Measurements from ENCODE around the gene TAMM41.
"Not testable (repeated sequence)": the region's sequence is repeated elsewhere in the genome, so short reads cannot be mapped to it uniquely, and the experiment has no call there.

The TAMM41 gene

DNA sequence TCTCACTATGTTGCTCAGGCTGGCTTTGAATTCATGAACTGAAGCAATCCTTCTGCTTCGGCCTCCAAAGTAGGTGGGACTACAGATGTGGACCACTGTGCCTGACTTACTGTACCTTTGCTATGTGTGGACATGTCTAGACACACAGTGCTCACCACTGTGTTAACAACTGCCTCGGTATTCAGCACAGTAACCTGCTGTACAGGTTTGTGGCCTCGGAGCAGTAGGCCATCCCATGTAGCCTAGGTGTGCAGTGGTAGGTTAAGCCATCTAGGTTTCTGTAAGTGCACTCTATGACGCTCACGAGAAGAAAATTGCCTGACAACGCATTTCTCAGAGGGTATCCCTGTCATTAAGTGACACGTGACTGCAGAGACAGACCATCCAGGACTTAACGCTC is 70.3 kb downstream of the TAMM41 start:
- H3K4me3 ChIP-seq (ENCODE audit: low read depth, low read length): no peak overlapping the region
- TF ChIP-seq, protein P1, sequence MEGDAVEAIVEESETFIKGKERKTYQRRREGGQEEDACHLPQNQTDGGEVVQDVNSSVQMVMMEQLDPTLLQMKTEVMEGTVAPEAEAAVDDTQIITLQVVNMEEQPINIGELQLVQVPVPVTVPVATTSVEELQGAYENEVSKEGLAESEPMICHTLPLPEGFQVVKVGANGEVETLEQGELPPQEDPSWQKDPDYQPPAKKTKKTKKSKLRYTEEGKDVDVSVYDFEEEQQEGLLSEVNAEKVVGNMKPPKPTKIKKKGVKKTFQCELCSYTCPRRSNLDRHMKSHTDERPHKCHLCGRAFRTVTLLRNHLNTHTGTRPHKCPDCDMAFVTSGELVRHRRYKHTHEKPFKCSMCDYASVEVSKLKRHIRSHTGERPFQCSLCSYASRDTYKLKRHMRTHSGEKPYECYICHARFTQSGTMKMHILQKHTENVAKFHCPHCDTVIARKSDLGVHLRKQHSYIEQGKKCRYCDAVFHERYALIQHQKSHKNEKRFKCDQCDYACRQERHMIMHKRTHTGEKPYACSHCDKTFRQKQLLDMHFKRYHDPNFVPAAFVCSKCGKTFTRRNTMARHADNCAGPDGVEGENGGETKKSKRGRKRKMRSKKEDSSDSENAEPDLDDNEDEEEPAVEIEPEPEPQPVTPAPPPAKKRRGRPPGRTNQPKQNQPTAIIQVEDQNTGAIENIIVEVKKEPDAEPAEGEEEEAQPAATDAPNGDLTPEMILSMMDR (IDR thresholded peaks at IDR 0.05; ENCODE audit: insufficient read depth, low read depth, low read length, missing control alignments): no peak
- DNase-seq (ENCODE audit: low read depth): no peak

DNA sequence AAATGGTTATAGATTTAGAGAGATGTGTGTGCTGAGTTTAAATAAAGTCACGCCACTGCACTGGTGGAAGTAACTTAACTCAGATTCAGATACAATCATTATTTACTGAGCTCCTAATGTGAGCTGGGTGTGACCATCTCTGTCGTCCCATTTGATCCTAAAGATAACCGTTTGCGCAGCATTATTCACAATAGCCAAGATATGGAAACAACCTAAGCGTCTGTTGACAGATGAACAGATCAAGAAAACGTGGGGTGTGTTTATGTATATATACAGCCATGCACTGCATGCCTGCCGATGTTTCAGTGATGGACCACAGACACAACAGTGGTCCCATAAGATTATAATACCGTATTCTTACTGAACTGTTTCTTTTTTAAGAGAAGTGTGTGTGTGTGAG is 71.2 kb downstream of the TAMM41 start:
- TF ChIP-seq, protein P1 (IDR thresholded peaks at IDR 0.05; ENCODE audit: insufficient read depth, low read depth, low read length, missing control alignments): no peak
- DNase-seq (ENCODE audit: low read depth): no peak
- no peak overlapping the region for H3K4me3 ChIP-seq (ENCODE audit: low read depth, low read length)

DNA sequence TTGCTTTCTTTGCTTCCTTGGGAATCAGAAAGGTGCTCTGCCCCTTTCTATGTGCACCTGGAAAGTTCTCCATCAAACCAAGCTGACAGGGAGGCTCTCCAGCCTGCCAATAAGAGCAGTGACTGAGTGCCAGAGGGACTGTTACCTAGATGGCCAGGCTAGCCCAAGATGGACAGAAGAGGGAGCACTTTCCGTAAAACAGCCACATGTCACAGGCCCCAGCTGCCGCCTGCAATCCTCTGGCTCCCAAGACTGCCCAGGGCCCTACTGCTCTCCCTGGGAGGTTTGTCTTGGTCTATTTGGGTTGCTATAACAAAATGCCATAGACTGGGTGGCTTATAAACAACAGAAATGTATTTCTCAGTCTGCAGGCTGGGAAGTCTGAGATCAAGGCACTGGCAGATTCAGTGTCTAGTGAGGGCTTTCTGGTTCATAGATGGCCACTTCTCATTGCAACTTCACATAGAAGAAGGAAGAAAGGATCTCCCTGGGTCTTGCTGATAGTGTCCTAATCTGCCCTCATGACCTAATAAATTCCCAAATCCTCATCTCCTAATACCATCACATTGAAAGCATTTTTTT is 72.3 kb downstream of the TAMM41 start:
- TF ChIP-seq, protein P1 (IDR thresholded peaks at IDR 0.05; ENCODE audit: insufficient read depth, low read depth, low read length, missing control alignments): no peak
- no peak for DNase-seq (ENCODE audit: low read depth)
- no peak overlapping the region for H3K4me3 ChIP-seq (ENCODE audit: low read depth, low read length)

DNA sequence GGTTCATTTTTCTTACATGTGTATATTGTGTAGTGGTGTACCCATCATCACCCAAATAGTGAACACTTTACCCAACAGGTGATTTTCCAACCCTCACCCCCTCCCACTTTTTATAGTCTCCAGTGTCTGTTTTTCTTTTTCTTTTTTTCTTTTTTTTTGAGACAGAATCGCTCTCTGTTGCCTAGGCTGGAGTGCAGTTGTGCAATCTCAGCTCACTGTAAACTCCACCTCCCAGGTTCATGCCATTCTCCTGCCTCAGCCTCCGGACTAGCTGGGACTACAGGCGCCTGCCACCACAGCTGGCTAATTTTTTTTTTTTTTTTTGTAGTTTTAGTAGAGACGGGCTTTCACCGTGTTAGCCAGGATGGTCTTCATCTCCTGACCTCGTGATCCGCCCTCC is 74.8 kb downstream of the TAMM41 start:
- not testable (repeated sequence) for H3K4me3 ChIP-seq (ENCODE audit: low read depth, low read length); DNase-seq (ENCODE audit: low read depth)

DNA sequence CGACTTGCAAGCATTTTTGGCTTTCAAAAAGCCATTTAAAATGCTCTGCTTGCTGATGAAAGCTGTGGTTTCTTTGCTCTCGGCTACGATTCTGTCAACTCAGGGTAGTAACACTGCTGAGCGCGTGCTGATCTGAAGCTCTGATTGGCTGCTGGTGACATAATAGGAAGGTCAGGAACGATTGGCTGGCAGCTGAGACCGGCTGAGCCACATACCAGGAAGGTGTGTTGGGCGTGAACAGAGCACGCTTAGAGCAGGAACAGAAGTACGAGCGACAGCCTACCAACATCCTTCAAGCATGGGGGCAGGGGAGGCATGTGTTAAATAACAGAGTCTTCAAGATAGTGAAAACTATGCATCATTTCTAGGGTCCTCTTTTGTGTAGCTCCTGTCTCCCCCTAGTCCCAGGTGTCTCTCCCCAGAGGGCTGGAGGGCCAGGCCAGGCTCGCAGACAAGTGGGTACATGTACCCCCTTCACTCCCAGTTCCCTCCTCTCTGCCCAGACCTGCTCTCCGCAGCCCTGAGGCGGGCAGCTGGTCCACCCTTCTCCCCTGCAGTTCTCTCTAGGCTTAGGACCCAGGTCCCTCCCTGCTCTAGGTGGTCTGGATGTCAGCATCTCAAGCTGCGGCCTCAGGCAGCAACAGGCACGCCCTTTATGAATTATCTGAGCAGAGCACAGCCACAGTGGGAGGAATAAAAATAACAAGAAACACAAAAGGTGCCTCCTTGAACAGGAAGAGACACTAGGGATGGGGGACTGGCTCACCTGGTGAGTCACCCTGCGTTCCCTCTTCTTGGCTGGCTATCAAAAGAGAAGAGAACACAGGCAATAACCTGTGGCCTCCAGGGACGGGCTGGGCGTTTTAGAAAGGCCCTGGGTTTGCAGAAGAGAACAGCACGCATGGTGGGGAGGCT is 76.0 kb downstream of the TAMM41 start:
- no peak overlapping the region for H3K4me3 ChIP-seq (ENCODE audit: low read depth, low read length)
- DNase-seq (ENCODE audit: low read depth): peak; percentile 85
- TF ChIP-seq, protein P1 (IDR thresholded peaks at IDR 0.05; ENCODE audit: insufficient read depth, low read depth, low read length, missing control alignments): no peak

DNA sequence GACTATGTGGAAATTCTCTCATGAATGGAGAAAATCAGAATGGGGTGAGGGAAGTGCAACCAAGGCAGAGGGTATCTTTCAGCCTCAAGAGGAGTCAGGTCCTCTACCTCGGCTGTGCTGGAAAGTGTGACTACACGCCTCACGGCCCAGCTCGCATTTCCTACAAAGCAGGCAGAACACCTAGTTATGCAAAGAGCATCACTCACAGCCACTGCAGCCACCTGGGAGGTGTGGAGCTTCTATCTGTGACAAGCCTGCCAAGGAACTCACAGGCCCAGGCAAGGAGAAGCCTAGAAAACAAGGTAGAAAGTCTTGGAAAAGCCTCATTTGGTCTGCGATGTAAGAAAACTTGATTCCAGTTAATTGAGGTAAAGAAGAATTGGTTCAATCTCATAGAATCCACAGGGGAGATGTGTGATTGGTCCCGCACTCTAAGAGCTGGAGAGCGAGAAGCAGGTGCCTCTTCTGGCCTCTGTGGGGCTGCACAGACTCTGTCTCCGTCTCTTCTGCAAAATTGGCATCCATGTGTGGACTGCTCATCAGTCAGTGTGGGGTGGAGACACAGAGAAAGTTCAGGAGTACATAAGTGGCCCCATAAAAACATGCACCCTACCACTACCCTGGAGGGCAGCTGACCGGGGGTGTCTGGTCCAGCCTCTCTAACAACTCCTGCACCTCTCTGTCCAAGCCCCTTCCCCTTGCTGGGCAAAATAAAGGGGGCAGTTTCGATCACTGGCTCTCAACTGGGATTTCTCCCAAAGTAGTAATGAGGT is 76.8 kb downstream of the TAMM41 start:
- TF ChIP-seq, protein P1 (IDR thresholded peaks at IDR 0.05; ENCODE audit: insufficient read depth, low read depth, low read length, missing control alignments): no peak
- no peak overlapping the region for H3K4me3 ChIP-seq (ENCODE audit: low read depth, low read length)
- DNase-seq (ENCODE audit: low read depth): no peak

DNA sequence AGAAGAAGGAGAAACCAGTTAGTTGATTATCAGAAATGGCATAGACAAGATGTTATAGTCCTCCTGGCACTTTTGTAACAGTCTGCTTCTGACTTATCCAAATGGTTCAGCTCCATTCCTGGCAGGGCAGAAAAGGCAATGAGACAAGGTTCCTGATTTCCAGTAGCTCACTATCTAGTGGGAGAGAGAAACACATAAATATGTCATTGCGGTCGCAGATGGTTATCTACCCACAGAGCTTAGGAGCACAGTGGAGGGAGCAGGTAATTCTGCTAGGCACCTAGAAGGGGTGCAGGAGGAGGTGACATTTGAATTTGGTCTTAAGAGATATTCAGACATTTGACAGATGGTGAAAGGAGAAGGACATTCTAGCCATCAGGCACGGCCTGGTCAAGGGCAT is 78.1 kb downstream of the TAMM41 start:
- H3K4me3 ChIP-seq (ENCODE audit: low read depth, low read length): no peak overlapping the region
- TF ChIP-seq, protein P1 (IDR thresholded peaks at IDR 0.05; ENCODE audit: insufficient read depth, low read depth, low read length, missing control alignments): no peak
- no peak for DNase-seq (ENCODE audit: low read depth)

All from GM12865 (cell line).